ENCODE measurements around the gene SSX7.
"Not testable (repeated sequence)": the region's sequence is repeated elsewhere in the genome, so short reads cannot be mapped to it uniquely, and the experiment has no call there.

The SSX7 gene, protein sequence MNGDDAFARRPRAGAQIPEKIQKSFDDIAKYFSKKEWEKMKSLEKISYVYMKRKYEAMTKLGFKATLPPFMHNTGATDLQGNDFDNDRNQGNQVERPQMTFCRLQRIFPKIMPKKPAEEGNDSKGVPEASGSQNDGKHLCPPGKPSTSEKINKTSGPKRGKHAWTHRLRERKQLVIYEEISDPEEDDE

DNA sequence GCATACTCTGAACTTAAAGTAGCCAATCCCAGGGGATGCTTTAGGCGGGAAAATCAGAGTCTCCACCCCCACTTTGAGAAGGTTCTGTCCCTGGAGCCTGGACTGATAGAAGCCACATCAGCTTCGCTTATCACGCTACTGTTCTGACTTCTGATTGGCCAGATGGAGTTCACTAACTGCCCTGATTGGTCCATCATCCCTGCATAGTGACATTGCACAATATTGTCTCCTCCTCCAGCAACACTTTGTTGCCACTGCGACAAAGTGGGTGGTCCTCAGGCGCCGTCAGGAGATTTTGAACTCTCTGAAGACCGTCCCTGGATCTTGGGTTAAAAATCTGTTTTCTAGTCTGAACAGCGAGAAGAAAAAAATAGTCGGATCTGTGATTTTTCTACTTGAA, at the start of gene SSX7:
TSS of gene SSX7 (minus strand) at position 101 of the 400 bp plus-strand sequence. CDS start 1,428 bp downstream, outside the sequence.
- DNase-seq (ENCODE audit: low read depth, low spot score) = not testable (repeated sequence)

GRCh38 chrX:52692034-52692433, 37.3 kb upstream of the SSX7 start:
- DNase-seq (ENCODE audit: low read depth, low spot score) = not testable (repeated sequence)

DNA sequence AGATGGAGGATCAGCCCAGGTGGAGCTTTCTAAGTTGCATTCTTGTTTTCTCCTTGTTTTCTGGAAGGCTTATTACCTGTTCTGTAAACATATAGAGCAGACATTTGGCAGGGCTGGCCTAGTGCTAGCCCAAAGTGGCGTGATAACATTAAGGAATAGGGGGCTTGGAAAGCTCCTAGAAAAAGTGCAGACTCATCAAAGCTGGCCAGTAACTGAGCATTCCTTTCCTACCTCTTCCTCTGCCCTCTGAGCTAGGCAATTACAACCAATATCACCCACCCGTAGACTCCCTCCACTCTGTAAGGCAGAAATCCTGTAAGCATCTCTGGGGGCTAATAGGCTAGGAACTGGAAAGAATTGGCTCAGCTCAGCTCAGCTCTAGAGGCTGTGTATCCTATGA, 7.5 kb upstream of the SSX7 start:
- DNase-seq (ENCODE audit: low read depth, low spot score) = not testable (repeated sequence)

DNA sequence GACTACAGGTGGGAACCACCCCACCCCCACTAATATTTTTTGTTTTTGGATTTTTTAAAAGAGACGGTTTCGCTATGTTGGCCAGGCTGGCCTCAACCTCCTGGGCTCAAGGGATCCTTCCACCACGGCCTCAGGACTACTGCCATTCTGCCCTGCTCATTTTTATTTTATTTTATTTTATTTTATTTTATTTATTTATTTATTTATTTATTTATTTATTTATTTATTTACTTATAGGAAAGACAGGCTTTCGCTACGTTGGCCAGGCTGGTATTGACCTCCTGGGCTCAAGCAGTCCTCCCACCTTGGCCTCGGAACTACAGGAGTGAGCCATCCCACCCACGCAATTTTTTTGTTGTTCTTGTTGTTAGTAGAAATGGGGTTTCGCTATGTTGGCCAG, 775 bp upstream of the SSX7 start:
- not testable (repeated sequence) for DNase-seq (ENCODE audit: low read depth, low spot score)

GRCh38 chrX:52650676-52651075, 4.0 kb downstream of the SSX7 start:
- not testable (repeated sequence) for DNase-seq (ENCODE audit: low read depth, low spot score)

DNA sequence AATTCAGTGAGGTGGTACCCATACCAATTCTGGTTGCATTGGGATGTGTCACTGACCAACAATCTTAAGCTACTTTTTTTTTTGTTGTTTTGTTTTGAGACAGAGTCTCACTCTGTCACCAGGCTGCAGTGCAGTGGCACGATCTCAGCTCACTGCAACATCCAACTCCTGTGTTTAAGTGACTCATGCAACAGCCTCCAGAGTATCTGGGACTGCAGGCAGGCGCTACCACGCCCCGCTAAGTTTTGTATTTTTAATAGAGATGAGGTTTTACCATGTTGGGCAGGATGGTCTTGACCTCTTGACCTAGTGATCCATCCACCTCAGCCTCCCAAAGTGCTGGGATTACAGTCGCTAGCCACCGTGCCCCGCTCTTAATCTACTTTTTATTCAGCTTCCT, 5.7 kb downstream of the SSX7 start:
- not testable (repeated sequence) for DNase-seq (ENCODE audit: low read depth, low spot score)

GRCh38 chrX:52628483-52628882, 26.2 kb downstream of the SSX7 start:
- not testable (repeated sequence) for DNase-seq (ENCODE audit: low read depth, low spot score)

DNA sequence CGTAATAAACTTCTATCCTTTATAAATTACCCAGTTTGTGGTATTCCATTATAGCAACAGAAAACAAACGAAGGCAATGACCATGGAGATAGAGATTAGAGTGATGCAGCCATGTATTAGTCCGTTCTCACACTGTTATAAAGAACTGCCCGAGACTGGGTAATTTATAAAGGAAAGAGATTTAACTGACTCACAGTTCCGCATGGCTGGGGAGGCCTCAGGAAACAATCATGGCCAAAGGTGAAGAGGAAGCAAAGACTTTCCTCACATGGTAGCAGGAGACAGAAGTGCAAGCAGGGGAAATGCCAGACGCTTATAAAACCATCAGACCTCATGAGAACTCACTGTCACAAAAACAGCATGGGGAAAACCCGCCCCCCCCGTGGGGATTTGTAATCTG, 34.0 kb downstream of the SSX7 start:
- not testable (repeated sequence) for DNase-seq (ENCODE audit: low read depth, low spot score)

DNA sequence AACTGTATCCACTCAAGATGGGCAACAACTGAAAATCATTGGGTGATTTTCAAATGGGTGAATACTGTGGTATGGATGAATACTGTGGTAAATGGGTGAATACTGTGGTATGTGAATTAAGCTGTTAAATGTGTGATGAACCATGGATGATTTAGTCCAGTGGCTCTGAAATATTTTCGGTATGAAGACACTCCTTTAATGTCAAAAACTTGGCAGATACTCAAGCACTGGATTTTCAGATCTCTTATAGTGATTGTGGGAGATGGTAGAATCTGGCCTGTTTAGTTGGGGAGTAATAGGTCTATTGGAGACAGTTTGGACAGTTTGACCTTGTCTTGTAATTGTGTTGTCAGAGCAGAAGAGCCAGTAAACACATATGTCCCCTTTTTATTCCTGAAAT, 45.7 kb downstream of the SSX7 start:
- no peak for DNase-seq (ENCODE audit: low read depth, low spot score)

GRCh38 chrX:52603151-52603550, 51.5 kb downstream of the SSX7 start:
- DNase-seq (ENCODE audit: low read depth, low spot score) = not testable (repeated sequence)

GRCh38 chrX:52598886-52599285, 55.8 kb downstream of the SSX7 start:
- no peak for DNase-seq (ENCODE audit: low read depth, low spot score)

- DNase-seq (ENCODE audit: low read depth, low spot score) = no peak
These were observed 60.0 kb downstream of the SSX7 start for GRCh38 chrX:52594658-52595057.

All from astrocyte of the hippocampus (primary cell).